Embryonic facial prominence (tissue), 1 donor: ENCODE measurements around the gene RNF25.

Experiments
- DNase-seq: peaks from one replicate; pipeline ENCODE4 v3.0.0-alpha.2; 2016; ENCODE audit errors: extremely low spot score

Gene RNF25

DNA sequence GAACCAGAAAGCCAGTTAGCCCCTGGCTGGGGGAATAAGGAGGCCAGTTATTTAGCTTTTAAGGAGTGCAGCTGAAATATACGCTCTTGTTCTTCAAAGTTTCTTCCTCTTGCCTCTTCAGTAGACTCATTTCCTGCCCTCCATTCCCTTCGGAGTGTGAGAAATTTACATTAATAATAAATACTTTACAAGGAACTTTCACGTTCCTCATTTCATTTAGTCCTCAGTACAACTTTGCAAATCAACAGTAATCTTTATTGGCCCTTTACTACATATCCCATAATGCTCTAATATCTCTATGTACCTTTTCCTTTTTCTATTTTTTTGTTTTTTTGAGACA is 48.5 kb downstream of the RNF25 start:
- no peak for DNase-seq

DNA sequence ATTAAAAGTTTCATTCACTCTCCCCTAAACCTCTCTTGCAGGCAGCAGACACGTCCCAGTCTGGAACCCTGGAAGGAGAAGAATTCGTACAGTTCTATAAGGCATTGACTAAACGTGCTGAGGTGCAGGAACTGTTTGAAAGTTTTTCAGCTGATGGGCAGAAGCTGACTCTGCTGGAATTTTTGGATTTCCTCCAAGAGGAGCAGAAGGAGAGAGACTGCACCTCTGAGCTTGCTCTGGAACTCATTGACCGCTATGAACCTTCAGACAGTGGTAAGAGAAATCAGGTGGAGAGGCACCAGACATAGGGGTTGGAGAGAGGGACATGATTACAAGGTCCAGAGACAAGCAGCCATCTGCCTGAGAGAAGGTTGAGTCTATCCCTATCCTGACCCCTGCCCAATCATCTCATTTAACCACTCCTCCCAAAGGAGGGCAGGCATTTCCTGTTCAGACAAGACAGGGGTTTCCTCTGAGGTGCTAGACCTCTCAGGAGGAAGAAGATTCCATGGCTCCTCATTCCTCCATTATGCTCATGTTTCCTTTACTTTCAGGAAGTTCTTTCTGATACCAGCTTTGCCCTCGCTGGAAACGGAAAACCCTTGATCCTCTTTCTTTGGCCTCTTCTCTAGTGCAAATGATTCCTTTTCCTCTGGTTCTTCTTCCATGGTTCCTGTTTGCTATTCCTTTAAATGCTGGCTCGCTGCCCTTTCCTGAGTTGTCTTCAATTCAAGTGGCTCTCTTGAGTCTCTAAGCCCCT is 49.0 kb downstream of the RNF25 start:
- DNase-seq = no peak

DNA sequence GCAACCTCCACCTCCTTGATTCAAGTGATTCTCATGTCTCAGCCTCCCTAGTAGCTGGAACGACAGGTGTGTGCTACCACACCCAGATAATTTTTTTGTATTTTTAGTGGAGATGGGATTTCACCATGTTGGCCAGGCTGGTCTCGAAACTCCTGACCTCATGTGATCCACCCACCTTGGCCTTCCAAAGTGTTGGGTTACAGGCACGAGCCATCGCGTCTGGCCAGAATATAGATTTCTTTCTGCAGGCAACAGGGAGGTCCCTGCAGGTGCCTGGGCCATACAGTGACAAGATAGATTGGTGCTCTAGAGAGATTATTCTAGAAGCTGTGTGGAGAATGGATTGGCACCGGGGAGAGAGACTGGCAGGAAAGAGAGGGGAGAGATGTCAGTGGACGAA is 50.8 kb downstream of the RNF25 start:
- no peak for DNase-seq

DNA sequence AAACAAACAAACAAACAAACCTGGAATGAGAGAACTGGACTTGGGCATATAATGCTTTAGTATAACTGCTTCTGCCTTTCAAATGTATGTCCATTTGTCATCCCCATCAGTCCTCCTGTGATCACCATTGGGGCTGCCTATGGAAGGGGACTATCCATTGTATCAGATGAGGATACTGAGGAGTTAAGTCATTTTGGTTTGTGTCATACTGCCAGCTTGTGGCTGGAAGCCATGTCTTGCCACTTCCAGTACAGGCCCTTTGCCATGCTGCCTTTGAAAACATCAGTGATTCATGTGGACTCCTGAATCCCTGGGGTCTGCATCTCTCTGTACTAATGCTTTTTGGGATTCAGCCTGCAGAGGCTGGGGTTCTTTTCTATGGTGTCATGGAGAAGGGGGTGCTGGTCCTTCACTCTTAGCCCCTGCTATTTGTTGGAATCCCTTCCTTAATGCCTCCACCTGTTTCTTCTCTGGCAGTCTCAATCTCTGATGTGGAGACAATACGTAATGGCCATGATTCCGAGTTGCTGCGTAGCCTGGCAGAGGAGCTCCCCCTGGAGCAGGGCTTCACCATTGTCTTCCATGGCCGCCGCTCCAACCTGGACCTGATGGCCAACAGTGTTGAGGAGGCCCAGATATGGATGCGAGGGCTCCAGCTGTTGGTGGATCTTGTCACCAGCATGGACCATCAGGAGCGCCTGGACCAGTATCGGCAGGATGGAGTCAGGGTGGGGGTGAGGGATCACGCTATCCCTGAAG is 53.5 kb downstream of the RNF25 start:
- no peak for DNase-seq

DNA sequence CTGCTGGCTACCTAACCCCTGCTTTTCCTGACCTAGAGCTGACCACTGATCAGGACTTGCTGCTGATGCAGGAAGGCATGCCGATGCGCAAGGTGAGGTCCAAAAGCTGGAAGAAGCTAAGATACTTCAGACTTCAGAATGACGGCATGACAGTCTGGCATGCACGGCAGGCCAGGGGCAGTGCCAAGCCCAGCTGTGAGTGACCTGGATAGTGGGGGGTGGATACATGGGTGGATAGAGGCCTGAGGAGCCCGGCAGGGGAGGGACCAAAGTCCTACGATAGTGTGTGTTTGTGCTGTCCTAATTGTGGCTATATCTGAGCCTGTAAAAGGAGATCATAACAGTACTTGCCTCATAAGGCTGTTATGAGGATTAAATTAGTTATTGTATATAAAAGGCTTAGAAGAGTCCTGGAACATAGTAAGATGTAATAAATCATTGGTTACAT is 55.9 kb downstream of the RNF25 start:
- DNase-seq = no peak
